IMR-90 (cell line): ENCODE measurements around the gene PDIA4. TPM values are rescaled to one million over a fixed set of nuclear protein-coding genes. Genes with fewer than 3 reads are reported as not detected.

ENCODE experiments used
- ATAC-seq: fragments of 200-7000 bp; cut with Tn5 transposase; 2 replicates; pipeline ENCODE4 v1.9.1; 2020; ENCODE audit warnings: low read depth, mild to moderate bottlenecking, moderate library complexity
- BruUV-seq: library from RNA; stranded (reverse); fragments of 400-500 nt; replicated peaks from 2 replicates; lab custom pipeline; 2021; lab: Mats Ljungman, UMichigan
- CTCF ChIA-PET: fragments of 300-600 bp; formaldehyde crosslinking; extraction: SDS; loops from one replicate; lab custom pipeline; 2021; ENCODE audit warnings: antibody characterized with exemption; lab: Yijun Ruan, JAX
- POLR2A ChIA-PET: fragments of 300-600 bp; sonication (Branson Sonifier 250); formaldehyde crosslinking; loops from one replicate; lab custom pipeline; 2022; ENCODE audit warnings: antibody characterized with exemption; ENCODE audit not compliant: unreplicated experiment; lab: Charles Lee
- DNase-seq: peaks from one replicate; pipeline ENCODE4 v3.0.0; 2013
- H2AFZ ChIP-seq: replicated peaks from 2 replicates; pipeline ENCODE3; 2013; ENCODE audit warnings: low read length, mild to moderate bottlenecking; ENCODE audit not compliant: poor library complexity
- H2AK5ac ChIP-seq: 2 replicates; pipeline ENCODE4 v1.6.1; 2013; ENCODE audit warnings: low read depth, low read length, inconsistent platforms
- H2AK9ac ChIP-seq: replicated peaks from 2 replicates; pipeline ENCODE3; 2013; ENCODE audit warnings: mild to moderate bottlenecking, low read depth, low read length, moderate library complexity; ENCODE audit not compliant: poor library complexity
- H2BK120ac ChIP-seq: 2 replicates; pipeline ENCODE4 v1.6.1; 2013; ENCODE audit warnings: low read depth, low read length, inconsistent platforms
- H2BK15ac ChIP-seq: 3 replicates; pipeline ENCODE4 v1.6.1; 2013; ENCODE audit warnings: low read depth, low read length, inconsistent platforms
- H2BK20ac ChIP-seq: 2 replicates; pipeline ENCODE4 v1.6.1; 2013; ENCODE audit warnings: low read depth, mild to moderate bottlenecking, inconsistent platforms, low read length, moderate library complexity
- H2BK5ac ChIP-seq: 2 replicates; pipeline ENCODE4 v1.6.1; 2013; ENCODE audit warnings: mild to moderate bottlenecking, low read depth, low read length, inconsistent platforms; ENCODE audit not compliant: poor library complexity, severe bottlenecking
- H3K14ac ChIP-seq: replicated peaks from 2 replicates; pipeline ENCODE4 v1.6.1; 2013; ENCODE audit warnings: low read depth, low read length, inconsistent platforms
- H3K18ac ChIP-seq: 2 replicates; pipeline ENCODE4 v1.6.1; 2013; ENCODE audit warnings: low read depth, low read length, control low read depth
- H3K23ac ChIP-seq: 2 replicates; pipeline ENCODE4 v1.6.1; 2013; ENCODE audit warnings: low read depth, low read length, inconsistent platforms
- H3K27ac ChIP-seq: 2 replicates; pipeline ENCODE4 v1.5.1; 2013; ENCODE audit warnings: mild to moderate bottlenecking, control low read depth, low read length; ENCODE audit not compliant: insufficient read depth
- H3K27me3 ChIP-seq: 2 replicates; pipeline ENCODE4 v1.6.1; 2013; ENCODE audit warnings: low read length; ENCODE audit not compliant: control insufficient read depth, insufficient read depth
- H3K36me3 ChIP-seq: 2 replicates; pipeline ENCODE4 v1.6.1; 2013; ENCODE audit warnings: low read length, mixed read lengths; ENCODE audit not compliant: control insufficient read depth, insufficient read depth
- H3K4ac ChIP-seq: 2 replicates; pipeline ENCODE4 v1.6.1; 2013; ENCODE audit warnings: low read depth, low read length, inconsistent platforms
- H3K4me1 ChIP-seq: 2 replicates; pipeline ENCODE4 v1.6.1; 2013; ENCODE audit warnings: low read length, mixed read lengths; ENCODE audit not compliant: control insufficient read depth, insufficient read depth
- H3K4me2 ChIP-seq: 2 replicates; pipeline ENCODE4 v1.6.1; 2013; ENCODE audit warnings: low read depth, mild to moderate bottlenecking, control low read depth, low read length, moderate library complexity
- H3K4me3 ChIP-seq: 2 replicates; pipeline ENCODE4 v1.5.1; 2013; ENCODE audit warnings: low read depth, mild to moderate bottlenecking, control low read depth, low read length, moderate library complexity; ENCODE audit not compliant: insufficient read depth
- H3K56ac ChIP-seq: 2 replicates; pipeline ENCODE4 v1.6.1; 2013; ENCODE audit warnings: low read length, inconsistent platforms; ENCODE audit not compliant: insufficient read depth; ENCODE audit errors: extremely low read depth
- H3K79me1 ChIP-seq, 2 experiments: 2 replicates each; pipeline ENCODE4 v1.6.1; 2013; ENCODE audit warnings: low read length in 2 of 2, inconsistent platforms in 1 of 2, low read depth in 1 of 2
- H3K9ac ChIP-seq: 2 replicates; pipeline ENCODE4 v1.6.1; 2013; ENCODE audit warnings: low read depth, low read length, control low read depth
- H3K9me1 ChIP-seq: 2 replicates; pipeline ENCODE4 v1.6.1; 2013; ENCODE audit warnings: low read length, inconsistent platforms; ENCODE audit not compliant: insufficient read depth
- H3K9me3 ChIP-seq: 2 replicates; pipeline ENCODE4 v1.6.1; 2013; ENCODE audit warnings: low read length; ENCODE audit not compliant: control insufficient read depth, insufficient read depth
- H4K20me1 ChIP-seq: 2 replicates; pipeline ENCODE4 v1.6.1; 2013; ENCODE audit warnings: low read length, inconsistent platforms; ENCODE audit not compliant: insufficient read depth
- H4K5ac ChIP-seq: 2 replicates; pipeline ENCODE4 v1.6.1; 2013; ENCODE audit warnings: mild to moderate bottlenecking, low read depth, low read length, control low read depth
- H4K8ac ChIP-seq, 2 experiments: 2 replicates each; pipeline ENCODE4 v1.6.1; 2013; ENCODE audit warnings: low read depth in 2 of 2, low read length in 2 of 2, control low read depth in 1 of 2, inconsistent platforms in 1 of 2
- H4K91ac ChIP-seq: 2 replicates; pipeline ENCODE4 v1.6.1; 2013; ENCODE audit warnings: low read depth, low read length, inconsistent platforms; ENCODE audit not compliant: insufficient read depth
- BHLHE40 ChIP-seq: fragments of 150-350 bp; IDR thresholded peaks from 2 replicates; pipeline ENCODE4 v1.6.1; 2016; ENCODE audit warnings: mild to moderate bottlenecking, low read depth, low read length
- CEBPB ChIP-seq: IDR thresholded peaks from 2 replicates; pipeline ENCODE4 v1.6.1; 2012; ENCODE audit warnings: low read depth, low read length, improper control_type of control experiment
- CHD1 ChIP-seq: IDR thresholded peaks from 2 replicates; pipeline ENCODE4 v1.6.1; 2012; ENCODE audit warnings: low read depth, low read length, improper control_type of control experiment
- FOS ChIP-seq: fragments of 150-350 bp; IDR thresholded peaks from 2 replicates; pipeline ENCODE4 v1.6.1; 2016; ENCODE audit warnings: low read depth, low read length
- MAFK ChIP-seq: IDR thresholded peaks from 2 replicates; pipeline ENCODE4 v1.6.1; 2012; ENCODE audit warnings: low read depth, low read length, improper control_type of control experiment
- MAZ ChIP-seq: IDR thresholded peaks from 2 replicates; pipeline ENCODE4 v1.6.1; 2012; ENCODE audit warnings: low read depth, mild to moderate bottlenecking, low read length, improper control_type of control experiment, moderate library complexity, borderline replicate concordance
- MXI1 ChIP-seq: IDR thresholded peaks from 2 replicates; pipeline ENCODE4 v1.6.1; 2012; ENCODE audit warnings: low read depth, mild to moderate bottlenecking, low read length, moderate library complexity, borderline replicate concordance
- NFE2L2 ChIP-seq: fragments of 150-350 bp; IDR thresholded peaks from 2 replicates; pipeline ENCODE4 v1.6.1; 2016; ENCODE audit warnings: low read depth, mild to moderate bottlenecking, low read length
- POLR2A ChIP-seq: IDR thresholded peaks from 2 replicates; pipeline ENCODE4 v1.6.1; 2012; ENCODE audit warnings: mild to moderate bottlenecking, low read depth, low read length
- RAD21 ChIP-seq: IDR thresholded peaks from 2 replicates; pipeline ENCODE4 v1.6.1; 2012; ENCODE audit warnings: low read length, improper control_type of control experiment
- RCOR1 ChIP-seq: IDR thresholded peaks from 2 replicates; pipeline ENCODE4 v1.6.1; 2012; ENCODE audit warnings: mild to moderate bottlenecking, low read length, improper control_type of control experiment; ENCODE audit not compliant: insufficient replicate concordance
- RFX5 ChIP-seq: IDR thresholded peaks from 2 replicates; pipeline ENCODE4 v1.8.0; 2012; ENCODE audit warnings: low read depth, mild to moderate bottlenecking, low read length, moderate library complexity
- SMC3 ChIP-seq: fragments of 150-350 bp; IDR thresholded peaks from 2 replicates; pipeline ENCODE4 v1.6.1; 2016; ENCODE audit warnings: low read depth, mild to moderate bottlenecking, antibody characterized with exemption, low read length, moderate library complexity
- WGBS, 2 experiments: methylation state at CpG; one replicate each; pipeline versions ENCODE4 v1.1.5 to v1.1.7; 2013; ENCODE audit warnings: missing lambda C conversion rate in 2 of 2; ENCODE audit not compliant: insufficient read length in 1 of 2; ENCODE audit errors: extremely low coverage in 2 of 2; 5-methylcytosine and 5-hydroxymethylcytosine counted together
- dilution Hi-C: fragments of 300-500 bp; cut with HindIII; formaldehyde crosslinking; loops from one replicate; pipeline ENCODE4 v1.14.3; 2018; ENCODE audit warnings: low sequenced_read_pairs; ENCODE audit not compliant: unreplicated experiment
- in situ Hi-C: fragments of 300-500 bp; cut with MboI; formaldehyde crosslinking; loops from 3 replicates; pipeline ENCODE4 v1.14.3; 2019; ENCODE audit warnings: low sequenced_read_pairs, inconsistent platforms, mixed read lengths
- intact Hi-C: fragments of 100-400 bp; cut with micrococcal nuclease; formaldehyde crosslinking; loops from 2 replicates; pipeline ENCODE4 v1.10.0; 2022
- polyA plus RNA-seq, 3 experiments: library from polyadenylated mRNA; depleted of rRNA; stranded (reverse); fragments of >200 nt; gene quantifications; 2 replicates each; pipeline ENCODE4 v1.2.3, GENCODE V29; 2012; ENCODE audit warnings: low replicate concordance in 1 of 3
- total RNA-seq: library from RNA; depleted of rRNA; stranded (reverse); fragments of >200 nt; gene quantifications from 2 replicates; pipeline ENCODE4 v1.2.3, GENCODE V29; 2012
- TF ChIP-seq, protein P1 (sequence below): fragments of 150-350 bp; IDR thresholded peaks from 2 replicates; pipeline ENCODE4 v1.6.1; 2016; ENCODE audit warnings: low read depth, mild to moderate bottlenecking, low read length, moderate library complexity, borderline replicate concordance
- TF ChIP-seq, protein P2 (sequence below): fragments of 150-350 bp; IDR thresholded peaks from 2 replicates; pipeline ENCODE4 v1.6.1; 2017; ENCODE audit warnings: mild to moderate bottlenecking, antibody characterized with exemption, low read length, low read depth
- TF ChIP-seq, protein P3 (sequence below): conservative IDR thresholded peaks from 2 replicates; pipeline ENCODE4 v1.5.1; 2012; ENCODE audit warnings: mild to moderate bottlenecking, low read depth, low read length, improper control_type of control experiment

PDIA4 gene
- total and polyA plus RNA-seq, 2 of the 4 experiments (the other 2 are of a cell fraction) = 241 to 304 TPM

DNA sequence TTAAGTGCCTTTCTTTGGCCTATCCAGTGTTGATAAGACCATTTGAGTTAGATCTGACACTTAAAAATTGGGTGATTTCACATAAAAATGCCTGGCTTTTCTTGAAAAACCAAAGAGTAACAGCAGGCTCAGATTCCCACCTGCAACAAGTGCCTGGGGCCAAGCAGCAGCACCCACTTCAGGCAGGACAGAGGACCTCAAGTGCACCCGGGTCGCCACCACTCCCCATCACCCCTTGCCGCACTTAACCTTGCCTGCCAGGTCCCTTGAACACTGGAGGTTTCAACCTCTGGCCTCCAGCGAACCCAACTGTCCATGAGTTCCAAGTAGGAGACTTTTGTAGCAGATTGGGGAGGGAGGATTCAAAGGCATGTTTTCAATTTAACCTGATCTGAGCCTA, 30.8 kb downstream of the PDIA4 start:
- H2BK5ac ChIP-seq = no peak overlapping the region
- H3K27ac ChIP-seq = no peak overlapping the region
- H2BK120ac ChIP-seq = no peak overlapping the region
- no peak overlapping the region for H3K18ac ChIP-seq
- H3K4me2 ChIP-seq = no peak overlapping the region
- no peak overlapping the region for H3K4ac ChIP-seq
- dilution Hi-C loops (no loop called here), in situ Hi-C loops (no loop called here), intact Hi-C loops (no loop called here)
- no peaks in the 10 kb centered on the region for H3K9me1 ChIP-seq
- no peak overlapping the region for H3K56ac ChIP-seq
- no peak overlapping the region for H2BK20ac ChIP-seq
- H2AK5ac ChIP-seq = no peak overlapping the region
- H3K14ac ChIP-seq = no peak overlapping the region
- H2BK15ac ChIP-seq = no peak overlapping the region
- H4K20me1 ChIP-seq = no peaks in the 10 kb centered on the region
- ChIA-PET CTCF (no interaction called here), POLR2A (no interaction called here)
- H3K9me3 ChIP-seq = no peaks in the 10 kb centered on the region
- no peak for TF ChIP-seq BHLHE40
- TF ChIP-seq, protein P1, sequence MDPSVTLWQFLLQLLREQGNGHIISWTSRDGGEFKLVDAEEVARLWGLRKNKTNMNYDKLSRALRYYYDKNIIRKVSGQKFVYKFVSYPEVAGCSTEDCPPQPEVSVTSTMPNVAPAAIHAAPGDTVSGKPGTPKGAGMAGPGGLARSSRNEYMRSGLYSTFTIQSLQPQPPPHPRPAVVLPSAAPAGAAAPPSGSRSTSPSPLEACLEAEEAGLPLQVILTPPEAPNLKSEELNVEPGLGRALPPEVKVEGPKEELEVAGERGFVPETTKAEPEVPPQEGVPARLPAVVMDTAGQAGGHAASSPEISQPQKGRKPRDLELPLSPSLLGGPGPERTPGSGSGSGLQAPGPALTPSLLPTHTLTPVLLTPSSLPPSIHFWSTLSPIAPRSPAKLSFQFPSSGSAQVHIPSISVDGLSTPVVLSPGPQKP = no peak
- TF ChIP-seq FOS = no peak
- no peak for TF ChIP-seq SMC3
- no peak for TF ChIP-seq RFX5
- no peak for TF ChIP-seq RCOR1
- TF ChIP-seq CEBPB = no peak
- TF ChIP-seq RAD21 = no peak
- TF ChIP-seq CHD1 = no peak
- no peak for TF ChIP-seq POLR2A
- TF ChIP-seq, protein P2, sequence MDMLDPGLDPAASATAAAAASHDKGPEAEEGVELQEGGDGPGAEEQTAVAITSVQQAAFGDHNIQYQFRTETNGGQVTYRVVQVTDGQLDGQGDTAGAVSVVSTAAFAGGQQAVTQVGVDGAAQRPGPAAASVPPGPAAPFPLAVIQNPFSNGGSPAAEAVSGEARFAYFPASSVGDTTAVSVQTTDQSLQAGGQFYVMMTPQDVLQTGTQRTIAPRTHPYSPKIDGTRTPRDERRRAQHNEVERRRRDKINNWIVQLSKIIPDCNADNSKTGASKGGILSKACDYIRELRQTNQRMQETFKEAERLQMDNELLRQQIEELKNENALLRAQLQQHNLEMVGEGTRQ = no peak
- TF ChIP-seq MAZ = no peak
- TF ChIP-seq MXI1 = no peak
- TF ChIP-seq MAFK = no peak
- no peak for TF ChIP-seq NFE2L2
- TF ChIP-seq, protein P3, sequence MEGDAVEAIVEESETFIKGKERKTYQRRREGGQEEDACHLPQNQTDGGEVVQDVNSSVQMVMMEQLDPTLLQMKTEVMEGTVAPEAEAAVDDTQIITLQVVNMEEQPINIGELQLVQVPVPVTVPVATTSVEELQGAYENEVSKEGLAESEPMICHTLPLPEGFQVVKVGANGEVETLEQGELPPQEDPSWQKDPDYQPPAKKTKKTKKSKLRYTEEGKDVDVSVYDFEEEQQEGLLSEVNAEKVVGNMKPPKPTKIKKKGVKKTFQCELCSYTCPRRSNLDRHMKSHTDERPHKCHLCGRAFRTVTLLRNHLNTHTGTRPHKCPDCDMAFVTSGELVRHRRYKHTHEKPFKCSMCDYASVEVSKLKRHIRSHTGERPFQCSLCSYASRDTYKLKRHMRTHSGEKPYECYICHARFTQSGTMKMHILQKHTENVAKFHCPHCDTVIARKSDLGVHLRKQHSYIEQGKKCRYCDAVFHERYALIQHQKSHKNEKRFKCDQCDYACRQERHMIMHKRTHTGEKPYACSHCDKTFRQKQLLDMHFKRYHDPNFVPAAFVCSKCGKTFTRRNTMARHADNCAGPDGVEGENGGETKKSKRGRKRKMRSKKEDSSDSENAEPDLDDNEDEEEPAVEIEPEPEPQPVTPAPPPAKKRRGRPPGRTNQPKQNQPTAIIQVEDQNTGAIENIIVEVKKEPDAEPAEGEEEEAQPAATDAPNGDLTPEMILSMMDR = no peak
- H3K36me3 ChIP-seq = peaks cover 8% of the 10 kb centered on the region; the same call in 1 of the 2 replicates
- ATAC-seq (no peak), DNase-seq (no peak)
- no peak overlapping the region for H4K8ac ChIP-seq
- no peak overlapping the region for H2AK9ac ChIP-seq
- H3K23ac ChIP-seq = no peak overlapping the region
- H4K91ac ChIP-seq = no peak overlapping the region
- H3K79me1 ChIP-seq = no peaks in the 10 kb centered on the region
- H2AFZ ChIP-seq = no peak overlapping the region
- no peak overlapping the region for H4K5ac ChIP-seq
- H3K4me1 ChIP-seq = no peaks in the 10 kb centered on the region
- no CpG with 5 or more reads among the region's 4 CpGs for WGBS, 2 experiments
- no TSS peak for BruUV-seq
- H3K9ac ChIP-seq = no peak overlapping the region
- H3K27me3 ChIP-seq = no peaks in the 10 kb centered on the region; the same call in 1 of the 2 replicates
- H3K4me3 ChIP-seq = no peak overlapping the region
